SU-DHL-6 (cell line): ENCODE data around the gene ERH.

Source experiments
- EZH2phosphoT487 ChIP-seq: fragments of 200-600 bp; sonication (generic), shearing (Covaris generic); conservative IDR thresholded peaks from 2 replicates; pipeline ENCODE4 v1.6.1; 2018; ENCODE audit warnings: mild to moderate bottlenecking, antibody characterized with exemption, low read length, moderate library complexity, mixed read lengths
- TF ChIP-seq, protein P1 (sequence below): fragments of 200-600 bp; sonication (generic); IDR thresholded peaks from one replicate; pipeline ENCODE4 v1.5.1; 2017; ENCODE audit warnings: antibody characterized with exemption, mild to moderate bottlenecking, low read length, moderate library complexity; ENCODE audit not compliant: insufficient read depth, poor library complexity, severe bottlenecking

DNA sequence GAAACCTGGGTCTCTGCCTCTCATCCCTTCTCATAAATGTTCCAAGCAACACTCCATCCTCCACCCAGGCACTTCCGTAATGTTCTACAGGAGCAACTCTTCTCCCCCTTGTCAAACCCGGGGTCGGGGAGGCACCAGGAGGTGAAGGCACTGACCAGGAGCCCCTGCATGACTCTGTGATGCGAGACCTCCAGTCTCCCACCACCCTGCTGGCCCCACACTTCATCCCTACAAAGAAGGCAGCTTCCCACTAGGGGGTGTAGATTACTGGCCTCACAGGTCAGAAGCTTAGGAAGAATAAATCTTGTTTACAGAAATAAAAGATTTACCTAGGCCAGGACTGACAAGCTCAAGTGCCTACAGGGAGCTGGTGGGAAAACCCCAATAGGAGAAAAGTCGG is 47.2 kb downstream of the ERH start:
- TF ChIP-seq, protein P1, sequence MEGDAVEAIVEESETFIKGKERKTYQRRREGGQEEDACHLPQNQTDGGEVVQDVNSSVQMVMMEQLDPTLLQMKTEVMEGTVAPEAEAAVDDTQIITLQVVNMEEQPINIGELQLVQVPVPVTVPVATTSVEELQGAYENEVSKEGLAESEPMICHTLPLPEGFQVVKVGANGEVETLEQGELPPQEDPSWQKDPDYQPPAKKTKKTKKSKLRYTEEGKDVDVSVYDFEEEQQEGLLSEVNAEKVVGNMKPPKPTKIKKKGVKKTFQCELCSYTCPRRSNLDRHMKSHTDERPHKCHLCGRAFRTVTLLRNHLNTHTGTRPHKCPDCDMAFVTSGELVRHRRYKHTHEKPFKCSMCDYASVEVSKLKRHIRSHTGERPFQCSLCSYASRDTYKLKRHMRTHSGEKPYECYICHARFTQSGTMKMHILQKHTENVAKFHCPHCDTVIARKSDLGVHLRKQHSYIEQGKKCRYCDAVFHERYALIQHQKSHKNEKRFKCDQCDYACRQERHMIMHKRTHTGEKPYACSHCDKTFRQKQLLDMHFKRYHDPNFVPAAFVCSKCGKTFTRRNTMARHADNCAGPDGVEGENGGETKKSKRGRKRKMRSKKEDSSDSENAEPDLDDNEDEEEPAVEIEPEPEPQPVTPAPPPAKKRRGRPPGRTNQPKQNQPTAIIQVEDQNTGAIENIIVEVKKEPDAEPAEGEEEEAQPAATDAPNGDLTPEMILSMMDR = no peak
- no peak for TF ChIP-seq EZH2phosphoT487
